GM19239 (cell line): ENCODE results near the gene RCOR1.
A peak's percentile ranks its signal among the peaks of the same experiment; 100 is the strongest.
"Not testable (repeated sequence)": the region's sequence is repeated elsewhere in the genome, so short reads cannot be mapped to it uniquely, and the experiment has no call there.

ENCODE experiments used
- DNase-seq: peaks from one replicate; pipeline ENCODE4 v3.0.0; 2011; ENCODE audit warnings: low spot score; ENCODE audit not compliant: insufficient read length
- FAIRE-seq: peaks from 2 replicates; lab custom pipeline; 2011; peaks lifted over from hg19 to GRCh38; lab: Jason Lieb, UNC

Gene RCOR1

GRCh38 chr14:102737402-102738372 lies 145.2 kb downstream of the RCOR1 start:
- DNase-seq (no peak), FAIRE-seq (no peak)

DNA sequence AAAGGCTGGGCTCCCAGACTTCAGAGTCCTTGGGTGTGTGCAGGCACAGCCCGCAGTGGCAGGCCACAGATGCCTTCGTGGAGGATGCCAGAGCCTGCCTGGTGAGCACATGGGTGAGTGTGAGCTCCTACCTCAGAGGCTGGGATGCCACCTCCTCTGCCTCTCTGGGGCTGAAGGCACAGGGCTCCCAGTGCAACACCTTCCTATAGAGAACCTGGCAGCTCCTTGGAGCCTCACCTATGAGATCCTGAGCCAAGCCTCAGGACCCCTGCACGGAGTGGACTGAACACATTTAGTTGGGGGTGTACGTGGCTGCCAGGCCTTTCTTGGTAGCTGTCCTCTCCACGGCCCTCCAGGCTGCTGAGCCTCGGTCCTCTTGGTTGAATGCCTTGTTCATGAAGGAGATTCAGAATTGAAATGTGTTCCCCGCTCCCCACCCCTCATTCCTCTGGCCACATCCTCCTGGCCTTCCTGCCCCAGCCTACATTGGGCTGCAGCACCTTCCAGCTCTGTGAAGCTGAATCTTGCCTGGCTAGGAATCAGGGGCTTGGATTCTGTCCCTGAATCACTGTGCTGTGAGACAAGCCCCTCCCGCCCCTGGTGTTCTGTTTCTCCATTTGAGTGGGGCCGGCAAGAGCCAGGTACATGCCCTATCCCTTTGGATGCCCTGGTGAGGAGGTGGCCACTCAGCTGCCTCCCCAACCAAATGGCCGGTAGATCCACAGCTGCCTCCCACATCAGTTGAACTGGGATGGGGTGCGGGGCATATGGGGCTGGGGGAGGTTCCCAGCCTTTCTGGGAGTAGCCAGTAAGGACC lies 146.1 kb downstream of the RCOR1 start:
- DNase-seq = no peak
- FAIRE-seq = no peak

GRCh38 chr14:102739190-102739469 lies 146.7 kb downstream of the RCOR1 start:
- FAIRE-seq (no peak), DNase-seq (no peak)

DNA sequence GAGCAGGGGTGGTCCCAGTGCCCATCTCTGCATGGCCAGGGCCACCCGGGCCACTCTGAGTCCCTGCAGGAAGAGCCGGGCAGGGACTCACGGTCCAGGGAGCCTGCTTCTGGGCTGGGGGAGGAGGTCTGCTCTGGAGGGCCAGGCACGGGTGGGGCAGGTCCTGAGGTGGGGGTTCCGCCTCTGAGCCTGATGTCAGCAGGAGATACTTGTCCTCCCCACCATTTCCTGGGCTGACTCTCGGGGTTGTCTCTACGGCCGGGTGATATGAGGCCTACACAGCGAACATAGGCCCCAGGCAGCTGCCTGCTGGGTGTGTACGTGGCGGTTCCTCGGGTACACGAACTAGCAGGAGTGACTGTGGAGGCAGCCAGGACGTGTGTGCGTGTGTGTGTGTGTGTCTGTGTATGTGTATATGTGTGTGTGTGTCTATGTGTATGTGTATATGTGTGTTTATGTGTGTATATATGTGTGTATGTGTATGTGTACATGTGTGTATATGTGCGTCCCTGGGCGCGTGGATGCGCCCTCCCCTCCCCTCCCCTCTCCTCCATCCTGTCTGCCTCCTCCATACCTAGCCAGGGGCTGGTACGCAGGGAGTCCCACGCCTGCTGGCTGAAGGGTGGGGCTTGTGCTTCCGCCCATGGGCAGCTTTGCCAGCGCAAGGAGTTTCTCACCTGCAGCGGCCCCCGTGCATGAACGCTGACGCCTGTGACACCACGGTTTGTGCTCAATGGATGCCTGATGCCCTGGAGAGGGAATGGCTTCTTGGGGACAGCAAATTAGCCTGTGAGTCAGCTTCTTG lies 154.4 kb downstream of the RCOR1 start:
- no peak for DNase-seq
- FAIRE-seq = no peak

- FAIRE-seq = no peak
These were observed 156.4 kb downstream of the RCOR1 start for GRCh38 chr14:102748806-102749205.

DNA sequence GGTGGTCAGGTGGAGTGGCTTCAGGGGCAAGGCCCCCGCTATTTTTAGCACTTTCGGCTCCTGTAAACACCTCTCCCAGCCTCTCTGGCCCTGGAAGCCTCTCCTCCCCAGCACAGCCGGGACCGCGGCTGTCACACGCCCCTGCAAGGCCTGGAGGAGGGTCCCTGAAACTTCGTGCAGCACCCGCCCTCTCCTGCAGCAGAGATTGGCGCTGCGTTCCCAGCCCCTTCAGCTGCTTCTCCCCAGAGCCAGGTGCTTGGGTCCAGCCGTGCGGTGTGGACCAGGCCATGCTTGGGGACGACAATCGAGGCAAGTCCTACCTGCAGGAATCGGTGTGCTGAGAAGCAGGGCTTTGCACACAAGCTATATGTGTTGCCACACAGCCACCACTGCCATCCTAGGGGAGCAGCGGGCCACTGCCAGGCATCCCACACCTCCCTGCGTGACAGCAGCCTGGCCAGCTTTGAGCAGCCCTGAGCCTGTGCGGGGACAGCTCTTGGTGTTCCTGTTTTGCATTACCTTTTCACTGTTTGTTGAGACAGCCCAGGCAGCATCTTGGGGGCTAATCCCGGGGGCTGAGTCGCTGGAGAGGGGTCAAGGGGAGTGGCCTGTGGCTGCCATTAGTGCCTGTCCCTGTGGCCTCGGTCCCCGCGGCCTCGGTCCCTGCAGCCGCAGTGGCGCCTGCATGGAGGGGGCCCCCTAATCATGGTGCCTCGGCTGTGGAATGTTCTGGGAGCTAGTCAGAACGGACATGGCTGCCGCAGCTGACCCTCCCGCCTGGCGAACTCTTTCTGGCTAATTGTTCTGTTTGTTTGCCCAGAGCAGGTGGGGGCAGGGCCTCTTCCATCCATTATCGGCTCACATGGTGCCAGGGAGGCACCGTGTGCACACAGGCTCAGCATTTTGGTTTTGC lies 157.2 kb downstream of the RCOR1 start:
- FAIRE-seq = no peak
- no peak for DNase-seq

More at GRCh38 chr14:102748806-102749205, 156.4 kb downstream of the RCOR1 start:
- DNase-seq = no peak

GRCh38 chr14:102750376-102750775 lies 157.9 kb downstream of the RCOR1 start:
- FAIRE-seq (no peak), DNase-seq (no peak)

GRCh38 chr14:102751088-102751487 lies 158.6 kb downstream of the RCOR1 start:
- DNase-seq = no peak
- no peak for FAIRE-seq

- DNase-seq = no peak
- FAIRE-seq = no peak
These were observed 159.9 kb downstream of the RCOR1 start for GRCh38 chr14:102752239-102752847.

GRCh38 chr14:102754370-102755262 lies 162.2 kb downstream of the RCOR1 start:
- FAIRE-seq = peak; percentile 89
- no peak for DNase-seq

DNA sequence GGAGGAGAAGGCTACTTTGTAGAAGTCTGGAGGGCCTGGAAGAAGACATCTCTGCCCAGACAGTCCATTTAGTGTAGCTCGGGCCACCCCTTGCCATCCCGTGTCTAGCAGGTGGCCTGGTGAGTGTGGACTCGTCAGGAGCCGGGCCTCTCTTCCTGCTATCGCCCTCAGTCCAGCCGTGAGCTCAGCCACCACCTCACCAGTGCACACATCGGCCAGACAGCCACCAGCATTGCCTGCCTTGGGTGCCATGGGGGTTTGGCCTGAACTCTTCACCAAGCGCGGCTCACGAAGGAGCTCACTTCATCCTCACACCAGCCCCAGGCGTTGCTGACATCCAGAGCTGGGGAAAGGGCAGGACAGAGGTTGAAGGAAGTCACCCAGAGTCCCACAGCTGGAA lies 165.2 kb downstream of the RCOR1 start:
- DNase-seq (no peak), FAIRE-seq (no peak)

- DNase-seq (no peak), FAIRE-seq (peak; percentile 63)
These were observed 165.6 kb downstream of the RCOR1 start for GRCh38 chr14:102758087-102758486.

DNA sequence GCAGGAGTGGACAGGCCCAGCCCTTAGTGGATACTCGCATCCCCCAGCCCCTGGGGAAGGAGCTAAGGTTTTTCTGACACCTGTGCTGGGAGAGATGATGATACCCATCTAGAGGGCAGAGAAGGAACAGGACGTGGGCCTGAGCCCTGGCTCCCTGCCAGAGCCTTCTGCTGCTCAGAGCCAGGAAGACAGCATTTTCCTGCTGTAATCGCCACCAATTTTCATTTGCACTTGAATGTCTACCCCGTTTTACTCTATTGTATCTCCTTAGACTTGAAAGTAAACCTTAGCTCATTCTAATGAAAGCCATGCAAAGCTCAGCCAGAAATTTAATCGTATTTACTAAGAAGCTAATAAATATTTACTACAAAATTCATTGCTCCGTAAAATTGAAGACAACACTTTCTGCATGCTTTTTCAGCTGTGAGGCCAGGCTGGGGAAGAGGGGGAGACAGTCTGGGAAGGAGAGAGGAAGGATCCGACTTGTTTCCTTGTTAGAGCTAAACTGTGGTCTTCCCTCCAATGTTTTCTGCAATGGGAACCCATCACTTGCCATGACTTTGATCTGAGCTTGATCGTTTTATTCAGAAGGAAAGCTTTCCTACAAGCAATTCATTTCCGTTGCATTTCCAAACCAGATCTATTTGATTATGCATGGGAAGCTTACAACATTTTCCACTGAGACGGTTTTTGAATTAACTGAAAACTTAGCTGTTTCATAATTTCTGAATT lies 167.2 kb downstream of the RCOR1 start:
- FAIRE-seq = no peak
- no peak for DNase-seq

- DNase-seq = no peak
- no peak for FAIRE-seq
These were observed 168.2 kb downstream of the RCOR1 start for GRCh38 chr14:102760496-102761193.

GRCh38 chr14:102761206-102761605 lies 168.8 kb downstream of the RCOR1 start:
- DNase-seq = no peak
- no peak for FAIRE-seq

GRCh38 chr14:102764220-102764671 lies 171.8 kb downstream of the RCOR1 start:
- no peak for DNase-seq
- FAIRE-seq = peak; percentile 95

GRCh38 chr14:102765770-102766169 lies 173.3 kb downstream of the RCOR1 start:
- not testable (repeated sequence) for FAIRE-seq, DNase-seq
